Heart right ventricle (tissue), 16 donors: ENCODE measurements around the gene PPA2. TPM values are rescaled to one million over a fixed set of nuclear protein-coding genes. Genes with fewer than 3 reads are reported as not detected.
A peak's percentile ranks its signal among the peaks of the same experiment; 100 is the strongest.

Experiments used
- ATAC-seq, 8 donors: fragments of 200-7000 bp; cut with Tn5 transposase; one replicate each; pipeline ENCODE4 v1.9.1; 2020; ENCODE audit warnings: mild to moderate bottlenecking in 8 of 8, moderate library complexity in 8 of 8, moderate number of reproducible peaks in 1 of 8
- DNase-seq, 2 donors: peaks; one replicate each; pipeline ENCODE4 v3.0.0-alpha.2; 2020
- H3K27ac ChIP-seq, 10 donors: fragments of 200-600 bp; sonication (generic) in 2 of 10; one replicate each; pipeline versions ENCODE4 v1.5.0 to v1.8.0; 2020 to 2022; ENCODE audit warnings: mild to moderate bottlenecking in 3 of 10
- H3K27me3 ChIP-seq, 7 donors: fragments of 200-600 bp; one replicate each; pipeline ENCODE4 v1.8.0; 2021 to 2022; ENCODE audit warnings: mild to moderate bottlenecking in 2 of 7
- H3K36me3 ChIP-seq, 9 donors: fragments of 200-600 bp; sonication (generic) in 1 of 9; one replicate each; pipeline versions ENCODE4 v1.5.0 to v1.8.0; 2020 to 2022; ENCODE audit warnings: mild to moderate bottlenecking in 2 of 9
- H3K4me1 ChIP-seq, 9 donors: fragments of 200-600 bp; sonication (generic) in 1 of 9; one replicate each; pipeline versions ENCODE4 v1.5.0 to v1.8.0; 2020 to 2022; ENCODE audit warnings: mild to moderate bottlenecking in 4 of 9
- H3K4me3 ChIP-seq, 10 donors: fragments of 200-600 bp; sonication (generic) in 2 of 10; one replicate each; pipeline versions ENCODE4 v1.5.0 to v1.8.0; 2020 to 2022; ENCODE audit warnings: mild to moderate bottlenecking in 7 of 10, moderate library complexity in 2 of 10
- H3K9me3 ChIP-seq, 11 donors: fragments of 200-600 bp in 10 of 11; sonication (generic) in 2 of 11; one replicate each; pipeline versions ENCODE4 v1.5.0 to v1.8.0; 2013 to 2022; ENCODE audit warnings: mild to moderate bottlenecking in 2 of 11, control low read depth in 1 of 11, moderate library complexity in 1 of 11
- WGBS, 2 donors: extraction: QIAGEN DNeasy Blood & Tissue Kit; methylation state at CpG; one replicate each; pipeline ENCODE4 v1.1.7; 2013; ENCODE audit warnings: inconsistent platforms in 1 of 2; 5-methylcytosine and 5-hydroxymethylcytosine counted together
- intact Hi-C, 10 donors: fragments of 100-400 bp; cut with DNase I; formaldehyde crosslinking; loops; one replicate each; pipeline versions ENCODE4 v1.11.1 to v1.14.2; 2022
- polyA plus RNA-seq, 2 donors: library from polyadenylated mRNA; stranded (reverse); fragments of 200-250 nt; gene quantifications; one replicate each; pipeline ENCODE4 v1.2.3, GENCODE V29; 2013
- total RNA-seq, 10 donors: library from RNA; stranded (reverse); fragmentation: NEBNext Ultra II Directional in 3 of 10; extraction: Animal tissue kit (Norgen Biotek cat#: 25700) in 3 of 10; gene quantifications; one replicate each; pipeline versions ENCODE4 v1.2.1 to v1.2.4, GENCODE V29; 2021 to 2023
- TF ChIP-seq, protein P1 (sequence below), 9 donors: fragments of 200-600 bp; sonication (generic) in 2 of 9; IDR thresholded peaks; one replicate each; pipeline versions ENCODE4 v1.5.0 to v1.8.0; 2021 to 2022; ENCODE audit warnings: antibody characterized with exemption in 9 of 9, mild to moderate bottlenecking in 5 of 9, moderate library complexity in 1 of 9
- donor health status: Arrhythmogenic right ventricular cardiomyopathy.
- donor health status: ischemic (EF 13 %, LVEDD 7.1; RV severe dilation, severe dysfunction).
- donor health status: healthy with polysubstance abuse.
- donor health status: DM: no; HTN: yes; CAD: no.
- donor health status: DM: no; HTN: no; CAD: no.
- donor health status: ischemic (EF 25% LVEDD 6.9; RV normal size, moderate dysfunction).
- donor health status: ischemic (EF 25% LVEDD 5.7; RV mildly dilated, moderate dysfunction).
- donor health status: healthy.
- donor health status: DM: yes; HTN: yes; CAD: no.
- donor health status: Ischemic cardiomyopathy.
- donor health status: ischemic (EF 35%, LVEDD 5.7; RV mildly dilated, moderate dysfunction).
- donor health status: nonischemic (EF 11% LVEDD 7.7; RV severe dilation, severe dysfunction).
- donor health status: DM: yes; HTN: yes; CAD: no.
- donor health status: PGD.
- donor health status: ischemic (EF 29% LVEDD 5.4; RV normal size, mild dysfunction).
- donor health status: nonischemic (EF 23%, LVEDD 6.1; RV moderate dilation, normal function).

The PPA2 gene
- total and polyA plus RNA-seq, 12 donors: 55.2 to 105 (median 91.6) TPM

- Histone ChIP-seq H3K36me3 (peaks cover 0 to 84% (median 5%) of the 10 kb centered on the region in 9 donors), H3K27ac (peak overlapping the region in 1 of 10 donors; percentile 35), H3K4me3 (no peak overlapping the region), H3K9me3 (no peaks in the 10 kb centered on the region), H3K27me3 (no peaks in the 10 kb centered on the region), H3K4me1 (peaks cover 0 to 13% (median 0%) of the 10 kb centered on the region in 9 donors)
- DNase-seq (no peak), ATAC-seq (peak in 1 of 8 donors; percentile 47)
- intact Hi-C loops: no loop called here
- TF ChIP-seq, protein P1, sequence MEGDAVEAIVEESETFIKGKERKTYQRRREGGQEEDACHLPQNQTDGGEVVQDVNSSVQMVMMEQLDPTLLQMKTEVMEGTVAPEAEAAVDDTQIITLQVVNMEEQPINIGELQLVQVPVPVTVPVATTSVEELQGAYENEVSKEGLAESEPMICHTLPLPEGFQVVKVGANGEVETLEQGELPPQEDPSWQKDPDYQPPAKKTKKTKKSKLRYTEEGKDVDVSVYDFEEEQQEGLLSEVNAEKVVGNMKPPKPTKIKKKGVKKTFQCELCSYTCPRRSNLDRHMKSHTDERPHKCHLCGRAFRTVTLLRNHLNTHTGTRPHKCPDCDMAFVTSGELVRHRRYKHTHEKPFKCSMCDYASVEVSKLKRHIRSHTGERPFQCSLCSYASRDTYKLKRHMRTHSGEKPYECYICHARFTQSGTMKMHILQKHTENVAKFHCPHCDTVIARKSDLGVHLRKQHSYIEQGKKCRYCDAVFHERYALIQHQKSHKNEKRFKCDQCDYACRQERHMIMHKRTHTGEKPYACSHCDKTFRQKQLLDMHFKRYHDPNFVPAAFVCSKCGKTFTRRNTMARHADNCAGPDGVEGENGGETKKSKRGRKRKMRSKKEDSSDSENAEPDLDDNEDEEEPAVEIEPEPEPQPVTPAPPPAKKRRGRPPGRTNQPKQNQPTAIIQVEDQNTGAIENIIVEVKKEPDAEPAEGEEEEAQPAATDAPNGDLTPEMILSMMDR (IDR thresholded peaks at IDR 0.05): no peak
- 51 to 57% methylated on average over 4 of the region's 4 CpGs for WGBS, 2 donors
Observed at GRCh38 chr4:105386012-105386411, 87.8 kb downstream of the PPA2 start.

DNA sequence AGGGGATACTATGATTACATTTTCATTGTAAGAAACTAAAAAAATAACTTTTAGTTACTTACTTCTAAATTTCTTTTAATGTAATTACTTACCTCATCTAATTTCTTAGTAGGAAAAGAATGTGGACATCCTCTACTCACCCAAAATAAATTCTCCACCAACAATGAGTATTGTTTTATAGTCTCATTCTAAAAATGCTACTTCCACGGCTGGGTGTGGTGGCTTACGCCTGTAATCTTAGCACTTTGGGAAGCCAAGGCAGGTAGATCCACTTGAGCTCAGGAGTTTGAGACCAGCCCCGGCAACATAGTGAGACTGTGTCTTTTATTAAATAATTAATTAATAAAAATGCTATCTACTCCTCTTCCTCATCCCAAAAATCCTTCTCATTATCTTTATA is 99.8 kb downstream of the PPA2 start:
- TF ChIP-seq, protein P1 (IDR thresholded peaks at IDR 0.05): no peak
- 65 to 68% methylated on average over 3 of the region's 3 CpGs for WGBS, 2 donors
- peaks cover 0 to 20% (median 7%) of the 10 kb centered on the region in 9 donors for H3K4me1 ChIP-seq
- peak overlapping the region in 2 of 10 donors; percentile 9 to 29 for H3K27ac ChIP-seq
- ATAC-seq: peak in 3 of 8 donors; percentile 39 to 68 (median 51)
- no peaks in the 10 kb centered on the region for H3K9me3 ChIP-seq
- intact Hi-C loops: loop anchor here in 3 of 10 donors (10.0 kb wide), 1 partner anchor 229 kb away; the partner anchor contains the start of gene TET2 (in 3 of the 3)
- H3K36me3 ChIP-seq: peaks cover 0 to 38% (median 0%) of the 10 kb centered on the region in 9 donors
- H3K27me3 ChIP-seq: no peaks in the 10 kb centered on the region
- no peak overlapping the region for H3K4me3 ChIP-seq
- DNase-seq: no peak

GRCh38 chr4:105373324-105373723 is 100.5 kb downstream of the PPA2 start:
- 21 to 48% methylated on average over 3 of the region's 3 CpGs for WGBS, 2 donors
- H3K27me3 ChIP-seq: no peaks in the 10 kb centered on the region
- peak in 3 of 8 donors; percentile 51 to 59 (median 56) for ATAC-seq
- DNase-seq: no peak
- peaks cover 0 to 45% (median 0%) of the 10 kb centered on the region in 9 donors for H3K36me3 ChIP-seq
- peak overlapping the region in 1 of 10 donors; percentile 29 for H3K27ac ChIP-seq
- TF ChIP-seq, protein P1 (IDR thresholded peaks at IDR 0.05): no peak
- no peak overlapping the region for H3K4me3 ChIP-seq
- no peaks in the 10 kb centered on the region for H3K9me3 ChIP-seq
- peaks cover 0 to 20% (median 7%) of the 10 kb centered on the region in 9 donors for H3K4me1 ChIP-seq
- intact Hi-C loops: loop anchor here in 3 of 10 donors (10.0 kb wide), 1 partner anchor 229 kb away; the partner anchor contains the start of gene TET2 (in 3 of the 3)

DNA sequence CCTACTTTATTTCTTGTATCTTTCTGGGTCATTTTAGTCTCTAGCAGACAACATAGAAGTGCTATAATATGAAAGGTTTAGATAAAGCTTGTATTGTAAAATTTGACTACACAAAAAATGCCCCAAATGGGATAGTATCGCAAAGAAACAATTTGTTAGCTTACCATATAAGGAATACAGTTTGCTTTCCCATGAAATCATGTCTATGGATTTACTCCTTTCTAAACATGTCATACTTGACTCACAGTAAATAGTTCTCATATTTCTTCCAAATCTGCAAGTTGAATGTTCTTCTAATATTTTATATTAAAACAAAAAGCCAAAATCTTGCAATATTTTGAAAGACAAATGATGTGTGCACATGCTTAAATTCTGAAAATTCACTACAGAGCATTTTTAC is 103.9 kb downstream of the PPA2 start:
- no peak overlapping the region for H3K27ac ChIP-seq
- intact Hi-C loops: loop anchor here in 3 of 10 donors (10.0 kb wide), 1 partner anchor 225 kb away; the partner anchor contains the start of gene TET2 (in 3 of the 3)
- H3K9me3 ChIP-seq: peaks cover 0 to 14% (median 0%) of the 10 kb centered on the region in 11 donors
- 82 to 89% methylated on average over 1 of the region's 1 CpG for WGBS, 2 donors
- TF ChIP-seq, protein P1 (IDR thresholded peaks at IDR 0.05): no peak
- H3K27me3 ChIP-seq: no peaks in the 10 kb centered on the region
- H3K36me3 ChIP-seq: peaks cover 0 to 59% (median 0%) of the 10 kb centered on the region in 9 donors
- no peak overlapping the region for H3K4me3 ChIP-seq
- DNase-seq: no peak
- H3K4me1 ChIP-seq: peaks cover 0 to 20% (median 7%) of the 10 kb centered on the region in 9 donors
- ATAC-seq: no peak
